ENCODE results near the gene SP6. TPM values are rescaled to one million over a fixed set of nuclear protein-coding genes. Genes with fewer than 3 reads are reported as not detected.
A peak's percentile ranks its signal among the peaks of the same experiment; 100 is the strongest.

The SP6 gene
- total RNA-seq, 4 donors from 2014 or later = 0.56 to 5.9 (median 0.96) TPM

GRCh38 chr17:47855737-47856136 lies 4.8 kb upstream of the SP6 start:
- DNase-seq = no peak
- 14 to 44% methylated on average over 3 of the region's 3 CpGs for WGBS, 2 donors
- Histone ChIP-seq H3K4me1 (peaks cover 9 to 14% of the 10 kb centered on the region in 2 donors), H3K4me3 (replicated peaks in 1 of 3) (no peak overlapping the region), H3K27ac (no peak overlapping the region), H3K36me3 (no peaks in the 10 kb centered on the region), H3K27me3 (peaks cover 20% of the 10 kb centered on the region), H3K9me3 (no peaks in the 10 kb centered on the region)
- TF ChIP-seq CTCF (IDR thresholded peaks at IDR 0.05) = no peak
- TF ChIP-seq POLR2A (IDR thresholded peaks at IDR 0.05) = no peak
- intact Hi-C loops (cut with DNase I) = no loop called here

GRCh38 chr17:47853616-47854015 lies 2.7 kb upstream of the SP6 start:
- H3K27me3 ChIP-seq = peaks cover 21% of the 10 kb centered on the region
- H3K36me3 ChIP-seq = no peaks in the 10 kb centered on the region
- intact Hi-C loops (cut with DNase I) = no loop called here
- peaks cover 11 to 17% of the 10 kb centered on the region in 2 donors for H3K4me1 ChIP-seq
- no peak for TF ChIP-seq POLR2A (IDR thresholded peaks at IDR 0.05)
- no peak for TF ChIP-seq CTCF (IDR thresholded peaks at IDR 0.05)
- no peak for DNase-seq
- WGBS, 2 donors = 27 to 39% methylated on average over 5 of the region's 5 CpGs
- H3K27ac ChIP-seq = no peak overlapping the region
- no peaks in the 10 kb centered on the region for H3K9me3 ChIP-seq
- no peak overlapping the region for H3K4me3 ChIP-seq (replicated peaks in 1 of 3)

- Histone ChIP-seq H3K27me3 (peaks cover 32% of the 10 kb centered on the region), H3K4me3 (replicated peaks in 1 of 3) (no peak overlapping the region), H3K9me3 (no peaks in the 10 kb centered on the region), H3K4me1 (peaks cover 11 to 27% of the 10 kb centered on the region in 2 donors), H3K27ac (no peak overlapping the region), H3K36me3 (no peaks in the 10 kb centered on the region)
- TF ChIP-seq CTCF (IDR thresholded peaks at IDR 0.05) (no peak), POLR2A (IDR thresholded peaks at IDR 0.05) (no peak)
- intact Hi-C loops (cut with DNase I) = no loop called here
- no peak for DNase-seq
- WGBS, 2 donors = 25 to 28% methylated on average over 32 of the region's 32 CpGs
Measured at GRCh38 chr17:47852113-47852949, 1.4 kb upstream of the SP6 start.

- intact Hi-C loops (cut with DNase I) = no loop called here
- Histone ChIP-seq H3K27ac (no peak overlapping the region), H3K27me3 (peaks cover 36% of the 10 kb centered on the region), H3K9me3 (no peaks in the 10 kb centered on the region), H3K4me3 (replicated peaks in 1 of 3) (no peak overlapping the region), H3K36me3 (no peaks in the 10 kb centered on the region), H3K4me1 (peaks cover 11 to 31% of the 10 kb centered on the region in 2 donors)
- TF ChIP-seq CTCF (IDR thresholded peaks at IDR 0.05) (no peak), POLR2A (IDR thresholded peaks at IDR 0.05) (no peak)
- no peak for DNase-seq
- WGBS, 2 donors = 32 to 49% methylated on average over 11 of the region's 11 CpGs
Measured at GRCh38 chr17:47851764-47852112, 775 bp upstream of the SP6 start.

- peak overlapping the region in 1 of 3 donors; percentile 33 for H3K27ac ChIP-seq
- peaks cover 11 to 31% of the 10 kb centered on the region in 2 donors for H3K4me1 ChIP-seq
- no peaks in the 10 kb centered on the region for H3K36me3 ChIP-seq
- H3K27me3 ChIP-seq = peaks cover 42% of the 10 kb centered on the region
- peak overlapping the region in 1 of 3 donors; percentile 41 for H3K4me3 ChIP-seq (replicated peaks in 1 of 3)
- intact Hi-C loops (cut with DNase I) = no loop called here
- no peaks in the 10 kb centered on the region for H3K9me3 ChIP-seq
- DNase-seq = no peak
- no peak for TF ChIP-seq CTCF (IDR thresholded peaks at IDR 0.05)
- no peak for TF ChIP-seq POLR2A (IDR thresholded peaks at IDR 0.05)
- WGBS, 2 donors = 39 to 43% methylated on average over 9 of the region's 9 CpGs
Measured at GRCh38 chr17:47850373-47850691, 631 bp downstream of the SP6 start.

Measured in thyroid gland (tissue), 4 donors.